ENCODE measurements around the gene MAGEB6B.
"Not testable (repeated sequence)": the region's sequence is repeated elsewhere in the genome, so short reads cannot be mapped to it uniquely, and the experiment has no call there.

The MAGEB6B gene

GRCh38 chrX:26160301-26160700 is at the start of gene MAGEB6B:
Gene MAGEB6B, plus strand, starts transcription at chrX:26160601. Its CDS starts 0 bp downstream, at chrX:26160601.
- DNase-seq = no peak

DNA sequence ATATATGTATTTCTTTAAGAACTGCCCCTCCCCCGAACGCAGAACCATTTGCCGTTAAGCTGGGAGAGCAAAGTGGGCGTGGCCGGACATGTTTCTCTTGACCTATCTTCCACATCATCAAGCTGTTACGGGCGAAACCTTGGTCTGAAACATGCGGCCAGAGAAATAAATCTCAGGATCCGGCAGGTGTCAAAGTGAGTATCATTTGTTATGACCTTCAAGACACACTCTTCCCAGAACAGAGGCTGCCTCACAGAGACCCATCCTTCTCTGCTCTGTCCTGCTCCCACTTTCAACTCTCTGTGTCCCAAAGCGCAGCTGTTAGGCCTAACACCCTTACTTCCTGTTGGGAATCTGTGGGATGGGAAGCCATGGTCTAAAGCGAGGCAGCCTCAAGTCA is 22.1 kb upstream of the MAGEB6B start, which contains the start of gene MAGEB18:
Gene MAGEB18 (plus strand): TSS at position 70 of the 400 bp plus-strand sequence. CDS start 643 bp downstream, outside the sequence.
- DNase-seq = no peak

- no peak for DNase-seq
These were observed 14.4 kb upstream of the MAGEB6B start for GRCh38 chrX:26146024-26146423.

GRCh38 chrX:26192204-26192603 is 31.8 kb downstream of the MAGEB6B start, which contains the start of gene MAGEB6:
Gene MAGEB6, plus strand, starts transcription at chrX:26192440. Its CDS starts 1,407 bp downstream, at chrX:26193847.
- DNase-seq = no peak

GRCh38 chrX:26203561-26203960 is 43.2 kb downstream of the MAGEB6B start:
- no peak for DNase-seq

DNA sequence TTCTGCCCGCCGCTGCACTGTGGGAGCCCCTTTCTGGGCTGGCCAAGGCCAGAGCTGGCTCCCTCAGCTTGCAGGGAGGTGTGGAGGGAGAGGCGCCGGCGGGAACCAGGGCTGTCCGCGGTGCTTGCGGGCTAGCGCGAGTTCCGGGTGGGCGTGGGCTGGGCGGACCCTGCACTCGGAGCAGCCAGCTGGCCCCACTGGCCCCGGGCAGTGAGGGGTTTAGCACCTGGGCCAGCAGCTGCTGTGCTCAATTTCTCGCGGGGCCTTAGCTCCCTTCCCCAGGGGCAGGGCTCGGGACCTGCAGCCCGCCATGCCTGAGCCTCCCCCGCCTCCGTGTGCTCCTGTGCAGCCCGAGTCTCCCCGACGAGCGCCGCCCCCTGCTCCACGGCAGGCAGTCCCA is 44.3 kb downstream of the MAGEB6B start:
- not testable (repeated sequence) for DNase-seq

DNA sequence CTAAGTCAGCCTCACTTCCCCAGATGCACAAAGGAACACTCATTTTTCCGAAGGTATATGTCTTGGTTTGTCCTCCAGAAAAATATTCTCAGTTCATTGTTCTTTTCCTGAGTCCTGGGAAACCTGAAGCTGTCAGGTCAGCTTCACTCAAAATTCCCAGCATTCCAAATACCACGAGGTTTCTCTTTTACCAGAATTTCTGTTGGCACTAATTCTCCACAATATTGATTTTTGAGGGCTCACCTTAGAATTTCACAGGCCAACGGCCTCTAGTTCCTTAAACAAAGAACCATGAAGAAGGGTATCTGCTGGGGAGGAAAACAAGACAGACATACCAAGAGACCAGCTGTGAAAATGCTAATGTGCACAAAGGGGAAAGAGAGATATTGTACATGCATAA is 47.6 kb downstream of the MAGEB6B start:
- DNase-seq = no peak

Data from NCI-H2029 (cell line).